HG03354 (cell line): ENCODE data around the gene IFRD2.

Experiments used
- ATAC-seq: cut with Tn5 transposase; IDR thresholded peaks from one replicate; pipeline ENCODE4 v1.9.1; 2021; ENCODE audit warnings: mild to moderate bottlenecking; ENCODE audit not compliant: unreplicated experiment, poor library complexity, severe bottlenecking

IFRD2 gene

DNA sequence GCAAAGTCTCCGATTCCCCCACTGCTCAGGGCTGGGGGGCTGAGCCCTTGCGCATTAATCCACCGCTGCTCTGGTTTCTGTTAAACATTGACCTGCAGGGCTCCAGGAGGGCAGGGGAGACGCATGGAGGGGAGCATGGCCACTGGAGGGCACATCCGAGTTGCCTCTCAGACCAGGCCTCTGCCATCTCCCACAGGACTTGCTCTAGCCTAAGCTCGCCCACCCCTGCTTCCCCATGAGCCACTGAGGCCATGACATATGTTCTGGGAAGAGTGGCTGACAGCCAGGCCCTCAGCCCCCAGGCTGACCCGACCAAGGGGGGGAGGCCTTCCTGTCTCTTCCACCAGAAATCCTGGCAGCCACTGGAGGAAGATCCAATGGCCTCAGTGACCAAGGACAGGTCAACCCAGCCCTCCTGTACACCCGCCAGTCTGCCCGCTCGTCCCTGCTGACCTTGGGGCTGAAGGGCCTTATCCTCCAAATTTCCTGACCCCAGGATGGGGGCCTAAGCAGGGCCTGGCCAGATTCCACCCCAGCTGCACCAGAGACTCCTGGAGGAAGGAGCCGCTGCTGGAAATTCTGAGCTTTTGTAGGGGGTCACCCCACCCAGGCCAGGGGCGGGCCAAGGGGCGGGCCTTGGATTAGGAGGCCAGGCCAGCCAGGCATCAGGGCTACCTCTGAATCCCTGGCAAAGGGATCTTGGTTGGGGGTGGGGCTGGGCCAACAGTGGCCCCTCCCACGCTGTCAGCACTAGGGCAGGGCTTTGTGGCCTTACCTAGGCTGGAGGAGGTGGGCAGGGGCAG, 11.0 kb upstream of the IFRD2 start, which contains the start of gene HYAL1:
Gene HYAL1, minus strand, starts transcription at position 562 of the 803 bp plus-strand sequence. CDS start 618 bp downstream, outside the sequence.
- ATAC-seq = no peak

DNA sequence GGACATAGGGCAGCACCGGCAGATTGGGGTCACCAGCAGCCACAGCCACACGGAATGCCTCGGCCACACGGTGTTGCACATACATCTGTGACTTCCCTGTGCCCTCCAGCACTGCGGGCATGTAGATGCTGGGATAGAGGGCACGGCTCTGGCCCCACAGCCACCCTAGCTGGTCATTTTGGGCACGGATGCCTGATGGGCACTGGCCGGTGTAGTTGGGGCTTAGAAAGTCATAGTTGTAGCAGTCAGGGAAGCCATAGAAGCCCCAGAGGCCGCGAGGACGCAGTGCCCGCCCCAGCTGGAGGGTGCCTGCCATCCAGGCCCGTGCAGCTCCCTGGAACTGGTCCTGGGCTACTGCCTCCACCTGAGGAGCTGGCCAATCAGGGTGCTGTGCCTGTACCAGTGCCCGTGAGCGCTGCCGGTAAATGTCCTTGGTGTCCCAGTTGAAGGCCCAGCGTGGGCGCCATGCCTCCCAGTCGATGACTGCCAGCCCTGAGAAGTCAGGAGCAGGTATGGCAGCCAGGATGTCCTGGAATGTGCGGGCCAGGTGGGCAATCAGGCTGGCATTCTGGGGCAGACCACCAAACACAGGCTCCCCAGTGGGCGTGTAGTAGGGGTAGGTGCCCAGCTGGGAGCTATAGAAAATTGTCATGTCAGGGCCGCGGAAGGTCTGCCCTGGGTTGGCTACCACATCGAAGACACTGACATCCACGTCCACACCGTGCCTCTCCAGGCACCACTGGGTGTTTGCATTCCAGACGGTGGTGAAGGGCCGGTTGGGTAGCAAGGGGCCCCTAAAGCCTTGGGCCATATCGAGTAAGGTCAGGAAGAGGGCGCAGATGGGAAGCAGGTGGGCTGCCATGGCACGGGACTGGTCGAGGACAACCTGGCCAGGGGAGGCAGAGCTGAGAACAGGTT, 10.1 kb upstream of the IFRD2 start:
- ATAC-seq = no peak

GRCh38 chr3:50300681-50301254, 8.5 kb upstream of the IFRD2 start:
- no peak for ATAC-seq

DNA sequence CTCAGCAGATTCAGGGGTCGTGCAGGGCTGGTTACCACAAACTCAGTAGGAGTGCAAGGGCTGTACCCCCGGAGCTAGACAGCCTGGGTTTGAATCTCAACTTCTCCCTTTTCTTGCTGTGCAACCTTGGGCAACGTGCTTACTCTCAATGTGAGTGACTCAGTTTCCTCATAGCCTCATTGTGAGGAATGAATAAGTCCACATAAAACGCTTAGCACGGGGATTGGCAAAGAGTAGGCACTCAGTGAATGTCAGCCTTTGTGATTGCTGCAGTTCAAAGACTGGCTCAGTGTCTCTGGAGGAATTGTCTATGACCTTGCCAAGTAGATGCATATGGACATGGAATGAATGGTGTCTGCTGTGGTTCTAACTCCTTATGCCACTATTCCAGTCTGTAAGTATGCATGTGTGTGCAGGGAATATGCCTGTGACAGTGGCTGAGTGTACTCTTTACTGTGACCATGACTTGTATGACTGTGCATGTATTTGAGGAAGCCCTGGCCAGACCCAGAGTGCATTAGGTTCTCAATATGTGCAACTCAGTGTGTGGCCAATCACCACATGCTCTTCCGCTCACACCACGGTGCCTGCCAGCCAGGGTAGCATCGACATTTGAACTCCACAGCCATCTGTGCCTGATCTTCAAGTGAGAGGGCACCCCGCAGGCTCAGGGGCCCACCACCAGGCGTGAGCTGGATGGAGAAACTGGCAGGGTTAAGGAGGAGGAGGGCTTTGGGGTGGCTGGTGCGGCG, 7.9 kb upstream of the IFRD2 start:
- ATAC-seq = no peak

DNA sequence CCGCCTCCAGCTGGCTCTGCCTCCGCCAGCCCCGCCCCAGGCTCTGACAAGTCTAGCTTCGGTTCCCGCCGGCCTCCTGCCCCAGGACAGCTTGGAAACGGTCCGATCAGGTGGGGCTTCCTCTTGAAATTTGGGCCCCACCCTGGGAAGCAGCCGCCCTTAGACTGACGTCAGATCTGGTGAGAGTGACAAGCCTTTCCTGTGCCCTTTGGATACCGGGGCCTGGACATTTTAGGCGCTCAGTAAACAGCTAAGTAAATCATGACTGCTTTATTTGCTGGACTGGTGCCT, 7.4 kb upstream of the IFRD2 start:
- no peak for ATAC-seq

GRCh38 chr3:50298836-50299637, 6.8 kb upstream of the IFRD2 start, which contains the start of the genes HYAL3 and NAA80:
Gene HYAL3, minus strand, starts transcription at chr3:50299405. Its CDS starts 3,803 bp downstream, at chr3:50295602.
Gene NAA80, minus strand, starts transcription at chr3:50299405. Its CDS starts 1,942 bp downstream, at chr3:50297463.
- ATAC-seq = peak; percentile 89

DNA sequence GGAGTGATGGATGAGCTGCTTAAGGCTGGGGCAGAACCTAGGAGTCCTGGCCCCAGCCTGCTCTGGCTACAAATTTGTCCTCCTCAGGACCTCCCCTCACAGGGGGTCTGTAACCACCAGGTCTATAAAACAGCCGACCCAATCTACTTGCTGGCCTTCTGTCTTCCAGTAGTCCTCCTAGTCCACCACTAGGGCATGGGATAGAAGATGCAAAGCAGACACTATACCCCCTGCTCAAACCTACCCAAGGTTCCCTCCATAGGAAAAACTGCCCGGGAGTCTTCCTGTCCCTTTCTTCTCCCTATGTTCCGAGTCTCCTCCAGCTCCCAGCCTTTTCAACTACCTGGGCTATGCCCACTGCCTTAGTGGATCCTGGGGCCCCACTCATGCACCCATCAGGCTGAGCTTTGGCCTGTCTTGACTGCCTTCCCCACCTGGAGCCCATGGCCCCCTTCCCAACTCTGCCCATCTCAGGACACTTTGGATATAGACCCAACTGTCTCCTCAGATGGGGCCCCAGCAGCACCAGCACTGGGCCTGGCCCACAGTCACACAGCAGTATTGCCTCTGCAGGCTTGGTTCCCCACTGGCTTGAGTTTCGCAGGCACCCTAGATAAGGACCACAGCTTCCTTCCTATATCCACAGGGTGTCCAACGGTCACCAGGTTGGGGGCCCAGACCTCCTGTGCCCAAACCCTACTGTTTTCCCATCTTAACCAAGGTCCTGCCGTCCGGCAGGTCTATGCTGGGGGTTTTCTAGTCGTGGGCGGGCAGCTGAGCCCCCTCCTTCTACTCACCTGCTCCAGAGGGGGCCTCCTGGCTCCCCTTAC, 5.9 kb upstream of the IFRD2 start:
- ATAC-seq = no peak

- ATAC-seq = no peak
Measured at GRCh38 chr3:50297384-50297775, 5.2 kb upstream of the IFRD2 start.

- no peak for ATAC-seq
Measured at GRCh38 chr3:50296721-50297383, 4.6 kb upstream of the IFRD2 start.

DNA sequence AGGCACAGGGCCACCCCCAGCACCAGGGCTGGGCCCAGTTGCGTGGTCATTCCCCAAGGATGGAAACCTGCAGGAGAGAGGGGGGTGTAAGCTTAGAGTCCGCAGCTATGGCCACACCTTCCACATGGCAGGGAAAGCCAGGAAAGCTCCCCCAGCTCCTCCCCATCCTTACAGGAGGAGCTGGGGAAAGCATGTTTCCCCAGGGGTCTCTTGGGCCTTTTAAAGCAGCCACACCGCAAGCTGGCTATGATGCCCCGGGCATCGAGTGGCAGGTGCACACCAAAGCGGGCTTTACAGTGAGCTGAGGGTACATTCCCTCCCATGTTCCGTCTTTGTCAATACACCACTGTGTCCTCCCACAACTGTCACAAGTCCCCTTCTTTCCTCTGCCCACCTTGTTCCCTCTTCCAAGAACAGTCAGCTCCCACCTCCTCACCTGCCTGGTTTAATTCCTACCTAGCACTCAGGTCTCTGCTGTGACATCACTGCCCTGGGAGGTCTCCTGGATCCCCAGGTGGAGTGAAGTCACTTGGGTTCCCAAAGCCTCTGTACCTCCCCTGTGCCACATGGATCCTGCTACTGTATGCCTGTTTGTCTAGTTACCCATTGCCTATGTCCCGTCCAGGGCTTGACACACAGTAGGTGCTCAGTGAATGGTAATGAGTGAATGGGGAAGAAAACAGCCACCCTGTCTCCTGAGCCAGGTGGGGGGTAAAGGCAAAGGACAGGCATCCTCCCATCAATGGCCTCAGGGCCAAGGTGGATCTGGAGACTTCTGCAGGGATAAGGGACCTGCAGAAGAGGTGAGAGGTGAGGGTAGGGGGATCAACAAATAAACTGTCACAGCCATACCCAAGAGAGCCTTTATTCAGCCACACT, 3.6 kb upstream of the IFRD2 start:
- no peak for ATAC-seq

DNA sequence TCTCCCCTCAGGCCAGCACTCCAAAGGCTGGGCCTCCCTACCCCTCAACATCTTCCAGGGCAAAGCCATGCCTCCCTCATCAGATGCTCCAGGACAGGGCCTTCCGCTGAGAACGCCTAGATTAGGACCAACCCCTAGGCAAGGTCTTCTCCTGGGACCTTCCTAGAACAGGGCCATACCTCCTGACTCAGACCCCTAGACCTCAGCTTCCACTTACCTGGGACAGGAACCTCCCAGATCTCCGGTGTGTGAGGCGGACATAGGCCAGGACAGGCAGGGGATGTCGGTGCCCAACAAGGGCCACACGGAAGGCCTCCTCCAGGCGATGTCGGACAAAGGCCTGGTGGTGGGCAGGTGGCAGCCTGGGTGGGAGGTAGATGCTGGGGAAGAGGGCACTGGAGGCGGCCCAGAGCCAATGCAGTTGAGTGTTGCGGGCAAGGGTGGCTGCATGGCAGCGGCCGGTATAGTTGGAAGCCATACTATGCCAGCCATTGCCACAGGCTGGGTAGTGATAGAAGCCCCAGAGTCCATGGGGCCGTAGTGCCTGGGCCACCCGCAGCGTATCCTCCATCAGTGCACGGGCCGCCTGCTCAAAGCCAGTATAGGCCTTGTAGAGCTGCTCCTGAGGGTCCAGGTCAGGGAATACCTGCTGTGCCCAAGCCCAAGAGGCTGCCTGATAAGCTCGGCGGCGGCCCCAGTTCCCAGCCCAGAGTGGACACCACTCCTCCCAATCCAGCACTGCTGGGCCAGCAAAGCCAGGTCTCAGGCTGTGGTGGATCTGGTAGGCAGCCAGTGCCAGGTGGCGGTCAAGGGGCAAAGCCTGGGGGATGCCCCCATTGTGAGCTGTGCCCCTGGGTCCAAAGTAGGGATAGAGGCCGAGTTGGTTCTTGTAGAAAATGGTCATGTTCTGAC, 2.5 kb upstream of the IFRD2 start:
- ATAC-seq = no peak

GRCh38 chr3:50294089-50294488, 1.9 kb upstream of the IFRD2 start:
- no peak for ATAC-seq

- no peak for ATAC-seq
Measured at GRCh38 chr3:50293079-50293801, 1.0 kb upstream of the IFRD2 start.

GRCh38 chr3:50290161-50290641, 2.0 kb downstream of the IFRD2 start:
- ATAC-seq = no peak

DNA sequence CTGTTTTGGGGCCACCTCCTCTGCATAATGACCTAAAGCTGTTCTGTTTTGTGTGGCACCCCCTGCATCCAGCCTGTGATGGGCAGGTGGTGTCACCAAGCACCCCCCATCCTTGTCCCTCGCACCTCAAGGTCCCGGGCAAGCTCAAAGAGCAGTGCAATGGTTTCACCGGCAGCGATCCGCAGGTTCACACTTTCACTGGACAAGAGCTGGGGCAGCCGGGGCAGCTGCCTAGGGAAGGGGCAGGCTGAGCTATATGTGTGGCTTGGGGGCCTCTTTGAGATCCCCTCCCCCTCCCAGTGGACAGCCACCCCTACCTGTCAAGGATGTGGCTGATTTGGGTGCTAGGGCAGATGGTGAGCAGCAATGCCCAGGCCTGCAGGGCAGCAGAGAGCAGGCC, 3.1 kb downstream of the IFRD2 start:
- no peak for ATAC-seq
